Measurements from ENCODE around the gene ZBED4.

The ZBED4 gene

DNA sequence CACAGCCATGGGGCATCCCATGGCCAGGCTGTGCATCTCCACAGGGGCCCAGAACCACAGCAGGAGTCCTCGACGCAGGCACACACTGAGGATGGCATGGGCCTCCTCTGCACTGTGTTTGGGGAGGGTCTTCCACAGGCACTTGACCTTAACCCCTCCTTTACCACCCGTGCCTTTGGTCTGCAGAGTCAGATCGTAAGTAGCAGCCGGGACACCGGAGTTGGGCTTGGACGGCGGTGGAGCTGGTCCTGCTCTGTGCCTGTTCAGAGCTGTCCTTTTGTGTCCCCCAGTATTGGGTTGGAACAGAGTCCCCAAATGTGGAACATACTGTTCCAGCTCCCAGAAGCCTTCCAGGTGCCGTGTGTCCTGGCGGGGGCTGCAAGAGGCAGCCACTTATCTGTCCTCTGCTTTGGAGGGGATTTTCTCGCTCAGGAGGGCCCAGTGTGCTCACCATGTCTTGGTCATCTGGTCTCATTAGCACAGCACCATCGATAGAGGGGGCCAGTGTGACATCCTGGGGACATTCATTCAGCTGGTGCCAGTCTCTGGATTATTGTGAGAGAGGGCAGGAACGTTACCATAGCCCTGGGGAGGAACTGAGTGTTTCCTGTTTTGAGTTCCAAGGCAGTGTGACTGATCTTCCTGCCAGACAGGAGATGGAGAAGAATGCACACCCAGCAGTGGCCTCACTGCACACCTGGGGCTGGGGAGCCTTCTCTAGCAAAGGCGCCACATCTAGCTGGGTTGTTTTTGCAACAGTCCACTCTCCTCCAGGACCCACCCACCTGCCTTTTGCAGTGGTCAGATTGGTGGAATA is 77.2 kb downstream of the ZBED4 start:
- ChIA-PET CTCF (interaction anchor here (0.6 to 2.0 kb wide), 8 partner anchors 21 to 294 kb away, joined by 3 to 12 read pairs (median 4); no protein-coding TSS in a partner anchor), POLR2A (ENCODE audit: low non-redundant PET) (interaction anchor here (0.7 kb wide), 1 partner anchor 31 kb away, joined by 3 read pairs; no protein-coding TSS in a partner anchor)
- peak overlapping the region; percentile 90 for H3K27ac ChIP-seq
- TF ChIP-seq, protein P1, sequence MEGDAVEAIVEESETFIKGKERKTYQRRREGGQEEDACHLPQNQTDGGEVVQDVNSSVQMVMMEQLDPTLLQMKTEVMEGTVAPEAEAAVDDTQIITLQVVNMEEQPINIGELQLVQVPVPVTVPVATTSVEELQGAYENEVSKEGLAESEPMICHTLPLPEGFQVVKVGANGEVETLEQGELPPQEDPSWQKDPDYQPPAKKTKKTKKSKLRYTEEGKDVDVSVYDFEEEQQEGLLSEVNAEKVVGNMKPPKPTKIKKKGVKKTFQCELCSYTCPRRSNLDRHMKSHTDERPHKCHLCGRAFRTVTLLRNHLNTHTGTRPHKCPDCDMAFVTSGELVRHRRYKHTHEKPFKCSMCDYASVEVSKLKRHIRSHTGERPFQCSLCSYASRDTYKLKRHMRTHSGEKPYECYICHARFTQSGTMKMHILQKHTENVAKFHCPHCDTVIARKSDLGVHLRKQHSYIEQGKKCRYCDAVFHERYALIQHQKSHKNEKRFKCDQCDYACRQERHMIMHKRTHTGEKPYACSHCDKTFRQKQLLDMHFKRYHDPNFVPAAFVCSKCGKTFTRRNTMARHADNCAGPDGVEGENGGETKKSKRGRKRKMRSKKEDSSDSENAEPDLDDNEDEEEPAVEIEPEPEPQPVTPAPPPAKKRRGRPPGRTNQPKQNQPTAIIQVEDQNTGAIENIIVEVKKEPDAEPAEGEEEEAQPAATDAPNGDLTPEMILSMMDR (conservative IDR thresholded peaks at IDR 0.05; ENCODE audit: low read depth), result peak; percentile 63
- DNase-seq (ENCODE audit: low spot score), result no peak

DNA sequence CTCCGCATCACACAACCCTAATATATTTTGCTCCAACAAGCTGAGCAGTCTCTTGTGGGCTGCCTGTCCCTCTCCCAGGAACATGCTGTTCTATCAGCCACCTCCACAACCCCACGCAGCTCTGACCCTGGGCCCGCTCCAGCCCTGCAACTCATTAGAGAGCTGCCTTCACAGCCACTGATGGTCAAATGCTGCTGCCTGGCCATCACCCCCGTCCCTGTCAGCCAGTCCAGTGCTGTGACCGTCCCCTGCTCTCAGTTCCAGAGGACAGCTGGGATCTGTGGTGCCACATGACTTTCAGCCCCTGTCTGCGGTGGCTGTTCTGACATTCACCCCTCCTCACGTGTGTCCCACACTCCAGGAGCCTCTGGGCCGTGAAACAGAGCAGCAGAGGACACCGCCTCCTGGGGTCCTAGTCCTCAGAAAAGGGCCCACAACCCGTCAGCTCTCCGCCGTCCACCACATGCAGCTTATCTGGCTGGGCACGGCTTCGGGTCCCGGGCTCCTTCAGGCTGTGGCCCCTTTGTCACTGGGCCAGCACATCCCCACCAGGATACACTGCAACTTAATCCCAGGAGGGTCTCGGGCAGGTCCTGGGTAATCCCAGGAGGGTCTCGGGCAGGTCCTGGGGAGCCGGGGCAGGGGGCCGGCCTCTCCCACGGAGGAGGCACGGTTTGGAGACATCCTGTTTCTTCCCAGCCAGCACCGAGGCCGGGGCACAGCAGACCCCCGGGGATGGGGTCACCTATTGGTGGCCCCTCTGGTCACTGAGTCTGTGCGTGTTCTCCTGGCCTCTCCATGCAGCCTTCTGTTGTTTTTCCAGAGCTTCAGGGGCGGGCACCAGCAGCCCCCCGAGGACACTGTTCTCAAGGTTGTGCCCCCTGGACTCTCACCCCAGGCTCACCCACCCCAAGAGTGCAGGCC is 79.9 kb downstream of the ZBED4 start:
- no peak for DNase-seq (ENCODE audit: low spot score)
- POLR2A ChIA-PET (ENCODE audit: low non-redundant PET), result interaction anchor here (0.8 kb wide), 1 partner anchor 97 kb away, joined by 3 read pairs; no protein-coding TSS in a partner anchor
- TF ChIP-seq, protein P1 (conservative IDR thresholded peaks at IDR 0.05; ENCODE audit: low read depth), result no peak
- CTCF ChIA-PET, result interaction anchor here (0.7 to 1.4 kb wide), 2 partner anchors 97 to 144 kb away, joined by 4 to 6 read pairs; no protein-coding TSS in a partner anchor
- peak overlapping the region; percentile 90 for H3K27ac ChIP-seq

DNA sequence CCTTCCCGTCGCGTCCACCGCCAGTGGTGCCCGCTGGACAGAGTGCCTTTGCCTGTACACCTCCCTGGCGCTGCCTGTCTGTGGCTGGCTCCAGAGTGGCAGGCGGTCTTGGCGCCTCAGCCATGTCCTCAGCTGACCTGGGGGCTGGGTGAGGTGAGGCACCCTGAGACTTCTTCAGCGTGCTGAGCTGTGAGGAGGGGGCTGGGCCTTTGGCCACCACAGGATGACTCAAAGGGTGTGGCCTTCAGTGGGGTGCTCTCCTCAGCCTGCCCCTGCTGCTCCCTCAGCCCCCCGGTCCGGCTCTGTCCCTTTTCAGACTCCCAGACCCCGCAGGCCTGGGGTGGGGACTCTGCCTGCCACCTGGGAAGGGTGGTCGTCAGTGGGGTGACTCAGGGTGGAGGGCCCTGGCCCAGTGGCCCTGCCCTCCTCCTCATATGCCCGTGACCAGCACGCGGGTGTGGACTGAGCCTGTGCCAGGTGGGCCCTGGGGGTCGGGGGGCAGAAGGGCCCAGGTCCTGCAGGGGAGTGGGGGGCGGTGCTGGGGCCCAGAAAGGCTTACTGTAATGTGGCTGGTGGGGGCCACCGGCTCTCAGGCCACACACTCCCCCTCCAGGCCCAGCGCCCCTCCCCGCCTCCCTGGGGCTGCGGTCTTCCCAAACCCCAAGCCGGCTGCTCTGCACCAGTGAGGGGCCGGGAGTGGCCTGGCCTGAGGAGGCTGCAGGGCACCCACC is 80.7 kb downstream of the ZBED4 start:
- H3K27ac ChIP-seq, result peak overlapping the region; percentile 90
- TF ChIP-seq, protein P1 (conservative IDR thresholded peaks at IDR 0.05; ENCODE audit: low read depth), result no peak
- ChIA-PET CTCF (no interaction called here), POLR2A (ENCODE audit: low non-redundant PET) (no interaction called here)
- no peak for DNase-seq (ENCODE audit: low spot score)

DNA sequence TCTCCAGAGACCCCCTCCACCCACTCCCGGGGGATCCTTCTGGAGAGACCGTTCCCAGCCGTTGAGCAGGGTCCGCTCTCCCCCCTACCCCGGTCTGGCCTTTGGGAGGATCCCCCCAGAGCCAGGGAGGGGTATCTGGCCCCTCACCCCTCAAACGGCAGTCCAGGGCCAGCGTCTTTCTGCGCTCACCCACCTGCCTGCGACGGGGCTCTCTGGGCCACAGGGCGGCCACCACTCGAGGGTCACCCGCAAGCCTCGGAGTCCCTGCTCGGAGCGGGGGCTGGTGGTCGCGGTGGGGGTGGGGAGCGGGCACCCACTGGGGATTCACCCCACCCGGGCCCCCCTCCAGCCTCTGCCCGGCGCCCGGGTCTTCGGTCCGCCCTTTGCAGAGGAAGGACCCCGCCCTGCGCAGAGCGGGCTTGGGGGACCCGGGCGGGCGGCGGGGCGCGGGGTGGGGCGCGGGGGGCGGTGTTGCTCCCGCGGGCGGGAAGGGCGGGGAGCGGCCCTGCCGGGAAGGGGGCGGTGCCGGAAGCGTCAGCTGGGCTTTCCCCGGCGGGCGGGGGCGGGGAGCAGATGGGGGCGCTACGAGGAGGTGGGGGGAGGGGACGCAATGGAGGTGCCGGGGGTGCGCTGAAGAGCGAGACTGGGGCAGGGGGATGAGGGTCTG is 81.4 kb downstream of the ZBED4 start:
- POLR2A ChIA-PET (ENCODE audit: low non-redundant PET), result interaction anchor here (1.7 kb wide), 1 partner anchor 16 kb away, joined by 10 read pairs; no protein-coding TSS in a partner anchor
- DNase-seq (ENCODE audit: low spot score), result peak; percentile 41
- TF ChIP-seq, protein P1 (conservative IDR thresholded peaks at IDR 0.05; ENCODE audit: low read depth), result no peak
- H3K27ac ChIP-seq, result peak overlapping the region; percentile 90
- CTCF ChIA-PET, result no interaction called here

DNA sequence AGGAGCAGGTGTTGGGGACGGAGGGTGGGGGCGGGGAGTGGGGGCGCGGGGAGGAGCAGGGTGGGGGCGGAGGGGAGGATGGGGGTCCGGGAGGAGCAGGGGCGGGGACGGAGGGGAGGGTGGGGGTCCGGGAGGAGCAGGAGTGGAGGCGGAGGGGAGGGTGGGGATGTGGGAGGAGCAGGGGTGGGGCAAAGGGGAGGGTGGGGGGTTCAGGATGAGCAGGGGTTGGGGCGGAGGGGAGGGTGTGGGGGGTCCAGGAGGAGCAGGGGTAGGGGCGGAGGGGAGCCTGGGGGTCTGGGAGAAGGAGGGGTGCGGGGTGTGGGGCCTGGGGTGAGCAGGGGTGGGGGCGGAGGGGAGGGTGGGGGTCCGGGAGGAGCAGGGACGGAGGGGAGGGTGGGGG is 81.9 kb downstream of the ZBED4 start:
- TF ChIP-seq, protein P1 (conservative IDR thresholded peaks at IDR 0.05; ENCODE audit: low read depth), result no peak
- ChIA-PET POLR2A (ENCODE audit: low non-redundant PET) (interaction anchor here (0.8 to 1.7 kb wide), 3 partner anchors 11 to 27 kb away, joined by 3 to 10 read pairs (median 4); no protein-coding TSS in a partner anchor), CTCF (no interaction called here)

More for the DNA sequence above, 81.9 kb downstream of the ZBED4 start:
- H3K27ac ChIP-seq, result peak overlapping the region; percentile 83
- DNase-seq (ENCODE audit: low spot score), result no peak

All from RWPE1 (cell line).